SU-DHL-6 (cell line): ENCODE data around the gene THUMPD3.

Experiments used
- H2AFZ ChIP-seq: fragments of 200-600 bp; sonication (generic); 2 replicates; pipeline ENCODE4 v1.6.1; 2014; ENCODE audit warnings: low read depth, mild to moderate bottlenecking, moderate library complexity, mixed read lengths, antibody characterized with exemption, low read length; ENCODE audit not compliant: severe bottlenecking
- H3F3A ChIP-seq: fragments of 200-600 bp; shearing (Covaris generic); 2 replicates; pipeline ENCODE4 v1.6.0; 2016; ENCODE audit warnings: antibody characterized with exemption, mild to moderate bottlenecking; ENCODE audit not compliant: insufficient read depth
- H3K27ac ChIP-seq: fragments of 200-600 bp; sonication (generic); 2 replicates; pipeline ENCODE4 v1.5.1; 2016; ENCODE audit warnings: low read depth, mild to moderate bottlenecking, low read length, moderate library complexity, mixed read lengths
- H3K27me3 ChIP-seq: fragments of 200-600 bp; sonication (generic), shearing (Covaris generic); 2 replicates; pipeline ENCODE4 v1.6.0; 2014; ENCODE audit warnings: mild to moderate bottlenecking, low read length
- H3K36me3 ChIP-seq: fragments of 200-600 bp; sonication (generic); 2 replicates; pipeline ENCODE4 v1.6.1; 2014; ENCODE audit warnings: mild to moderate bottlenecking, low read length, mixed read lengths
- H3K4me2 ChIP-seq: fragments of 300-600, 200-600 bp; shearing (Covaris generic), sonication (generic); 2 replicates; pipeline ENCODE4 v1.6.0; 2014; ENCODE audit warnings: low read length, low read depth, mild to moderate bottlenecking; ENCODE audit not compliant: poor library complexity, severe bottlenecking
- H3K4me3 ChIP-seq: fragments of 200-600 bp; sonication (generic); 2 replicates; pipeline ENCODE4 v1.5.1; 2014; ENCODE audit warnings: antibody characterized with exemption, low read length, mild to moderate bottlenecking, mixed read lengths; ENCODE audit not compliant: insufficient read depth, poor library complexity, severe bottlenecking
- H3K79me2 ChIP-seq: fragments of 200-600 bp; sonication (generic); 2 replicates; pipeline ENCODE4 v1.6.1; 2014; ENCODE audit warnings: mild to moderate bottlenecking, low read length, moderate library complexity; ENCODE audit not compliant: insufficient read depth
- H3K9ac ChIP-seq: fragments of 200-600 bp; sonication (generic); 2 replicates; pipeline ENCODE4 v1.7.0; 2014; ENCODE audit warnings: mild to moderate bottlenecking, low read length
- H3K9me2 ChIP-seq: fragments of 200-600 bp; sonication (generic); replicated peaks from 2 replicates; pipeline ENCODE4 v1.6.1; 2014; ENCODE audit warnings: low read length; ENCODE audit not compliant: insufficient read depth
- H3K9me3 ChIP-seq: fragments of 200-600 bp; sonication (generic); 2 replicates; pipeline ENCODE4 v1.6.1; 2014; ENCODE audit warnings: low read length, mixed read lengths; ENCODE audit not compliant: insufficient read depth
- H4K20me1 ChIP-seq: fragments of 200-600 bp; sonication (generic); 2 replicates; pipeline ENCODE4 v1.6.1; 2014; ENCODE audit warnings: low read depth, mild to moderate bottlenecking, antibody characterized with exemption, low read length, moderate library complexity, mixed read lengths
- CTCF ChIP-seq: fragments of 200-600 bp; sonication (generic); IDR thresholded peaks from one replicate; pipeline ENCODE4 v1.5.1; 2017; ENCODE audit warnings: antibody characterized with exemption, mild to moderate bottlenecking, low read length, moderate library complexity; ENCODE audit not compliant: insufficient read depth, poor library complexity, severe bottlenecking
- EZH2phosphoT487 ChIP-seq: fragments of 200-600 bp; sonication (generic), shearing (Covaris generic); conservative IDR thresholded peaks from 2 replicates; pipeline ENCODE4 v1.6.1; 2018; ENCODE audit warnings: mild to moderate bottlenecking, antibody characterized with exemption, low read length, moderate library complexity, mixed read lengths

Gene THUMPD3

GRCh38 chr3:9396632-9397331 lies 33.9 kb downstream of the THUMPD3 start:
- H3K9me3 ChIP-seq: no peaks in the 10 kb centered on the region
- H4K20me1 ChIP-seq: peaks cover 71% of the 10 kb centered on the region
- H3K27me3 ChIP-seq: no peaks in the 10 kb centered on the region
- H3K4me3 ChIP-seq: peak overlapping the region; percentile 65
- peaks cover 15% of the 10 kb centered on the region for H3F3A ChIP-seq
- H3K9ac ChIP-seq: peak overlapping the region; percentile 77
- no peaks in the 10 kb centered on the region for H3K9me2 ChIP-seq
- H3K36me3 ChIP-seq: peaks cover 30% of the 10 kb centered on the region; the same call in 1 of the 2 replicates
- H3K79me2 ChIP-seq: peaks cover 91% of the 10 kb centered on the region
- TF ChIP-seq EZH2phosphoT487 (no peak), CTCF (no peak)
- H2AFZ ChIP-seq: no peak overlapping the region
- peak overlapping the region; percentile 87 for H3K27ac ChIP-seq
- peak overlapping the region; percentile 73 for H3K4me2 ChIP-seq

GRCh38 chr3:9397332-9397905 lies 34.6 kb downstream of the THUMPD3 start, which contains the start of gene SETD5:
SETD5 (plus strand) TSS chr3:9397615; CDS start chr3:9428939, 31,324 bp downstream.
- Histone ChIP-seq H4K20me1 (peaks cover 71% of the 10 kb centered on the region), H3F3A (peaks cover 13% of the 10 kb centered on the region)
- no peak for TF ChIP-seq EZH2phosphoT487
- no peak for TF ChIP-seq CTCF

GRCh38 chr3:9397906-9398699 lies 35.2 kb downstream of the THUMPD3 start:
- Histone ChIP-seq H2AFZ (no peak overlapping the region), H3K9ac (peak overlapping the region; percentile 98), H3K4me3 (peak overlapping the region; percentile 97), H3K36me3 (peaks cover 21% of the 10 kb centered on the region; the same call in 1 of the 2 replicates), H3K27ac (peak overlapping the region; percentile 89), H3K79me2 (peaks cover 91% of the 10 kb centered on the region), H3K9me2 (no peaks in the 10 kb centered on the region), H3F3A (peaks cover 7% of the 10 kb centered on the region), H4K20me1 (peaks cover 72% of the 10 kb centered on the region), H3K4me2 (peak overlapping the region; percentile 89), H3K27me3 (no peaks in the 10 kb centered on the region), H3K9me3 (no peaks in the 10 kb centered on the region)
- TF ChIP-seq CTCF (no peak), EZH2phosphoT487 (no peak)

More at GRCh38 chr3:9397332-9397905, 34.6 kb downstream of the THUMPD3 start, which contains the start of gene SETD5:
- Histone ChIP-seq H2AFZ (no peak within 1 kb of the TSS), H3K79me2 (peaks cover 91% of the 10 kb centered on the region), H3K9me2 (no peaks in the 10 kb centered on the region), H3K9ac (peak within 1 kb of the TSS; percentile 98), H3K4me2 (peak within 1 kb of the TSS; percentile 89), H3K9me3 (no peaks in the 10 kb centered on the region), H3K36me3 (peaks cover 25% of the 10 kb centered on the region; the same call in 1 of the 2 replicates), H3K4me3 (peak within 1 kb of the TSS; percentile 97), H3K27ac (peak within 1 kb of the TSS; percentile 89), H3K27me3 (no peaks in the 10 kb centered on the region)
